T-helper 2 cell treated with Interferon-gamma antibody and Interleukin-4, amounts not matched to agents 5 μg/mL and 100 μg/mL, for 36 hours (primary cell): ENCODE results near the gene PPL.
A peak's percentile ranks its signal among the peaks of the same experiment; 100 is the strongest.

Experiments
- DNase-seq: peaks from one replicate; pipeline ENCODE4 v3.0.0; 2021; ENCODE audit warnings: low spot score
- H3K27ac Mint-ChIP-seq: one replicate; pipeline ENCODE4 v1.8.0; 2021; ENCODE audit warnings: mild to moderate bottlenecking, mixed read lengths
- H3K27me3 Mint-ChIP-seq: one replicate; pipeline ENCODE4 v1.8.0; 2021; ENCODE audit warnings: low read depth, mixed read lengths
- H3K36me3 Mint-ChIP-seq: one replicate; pipeline ENCODE4 v1.8.0; 2021; ENCODE audit warnings: low read depth, mixed read lengths
- H3K4me1 Mint-ChIP-seq: one replicate; pipeline ENCODE4 v1.8.0; 2021; ENCODE audit warnings: low read depth, mixed read lengths
- H3K4me3 Mint-ChIP-seq: one replicate; pipeline ENCODE4 v1.8.0; 2022; ENCODE audit warnings: mild to moderate bottlenecking, moderate library complexity, mixed read lengths
- H3K9me3 Mint-ChIP-seq: one replicate; pipeline ENCODE4 v1.8.0; 2021; ENCODE audit warnings: mixed read lengths

Gene PPL

DNA sequence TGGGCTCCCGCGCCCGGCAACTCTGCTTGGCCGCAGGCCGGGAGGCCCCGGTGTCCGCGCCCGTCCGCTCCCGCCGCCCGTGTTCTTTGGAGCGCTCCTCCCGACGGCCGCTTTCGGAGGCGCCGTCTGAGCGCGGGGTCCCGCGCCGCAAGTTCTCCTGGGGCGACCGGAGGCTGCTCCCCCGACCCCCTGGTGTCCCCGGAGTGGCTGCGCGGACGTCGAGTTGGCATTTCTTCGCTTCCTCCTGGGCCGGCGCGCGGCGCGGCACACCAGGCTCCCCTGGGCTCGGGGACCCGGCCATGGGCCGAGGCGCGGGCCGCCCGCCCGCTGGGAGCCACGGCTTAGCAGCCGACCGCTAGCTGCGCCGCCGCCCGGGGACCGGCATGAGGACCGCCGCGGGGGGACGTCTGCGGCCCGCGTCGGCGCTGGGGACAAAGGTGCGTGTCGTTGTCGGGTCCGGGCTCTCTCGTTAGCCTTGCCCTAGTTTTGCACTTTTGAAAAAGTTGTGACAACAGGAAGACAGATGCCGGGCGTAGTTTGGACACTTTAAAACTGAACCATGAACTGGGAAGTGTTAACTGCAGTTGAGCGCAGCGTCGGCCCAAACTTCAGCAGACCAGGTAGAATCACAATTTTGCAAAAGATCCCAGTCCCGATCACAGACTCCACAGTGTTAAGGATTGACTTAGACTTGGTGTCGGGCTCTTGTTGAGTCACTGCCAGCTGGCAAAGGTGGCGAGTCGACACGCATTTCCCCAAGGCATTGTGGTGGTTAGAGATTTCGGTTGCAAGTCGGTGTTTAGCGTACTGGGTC, 89.0 kb downstream of the PPL start:
- peaks cover 38% of the 10 kb centered on the region for H3K36me3 Mint-ChIP-seq
- DNase-seq = peak; percentile 28
- no peaks in the 10 kb centered on the region for H3K9me3 Mint-ChIP-seq
- no peaks in the 10 kb centered on the region for H3K27me3 Mint-ChIP-seq
- peaks cover 49% of the 10 kb centered on the region for H3K4me1 Mint-ChIP-seq
- peak overlapping the region; percentile 92 for H3K4me3 Mint-ChIP-seq
- H3K27ac Mint-ChIP-seq = peak overlapping the region; percentile 85

GRCh38 chr16:4846901-4847773, 89.8 kb downstream of the PPL start, which contains the start of the genes GLYR1 and UBN1:
GLYR1 (minus strand) TSS chr16:4847288; CDS start chr16:4847265, 23 bp downstream.
UBN1 (plus strand) TSS chr16:4847481; CDS start chr16:4852918, 5,437 bp downstream.
- H3K4me3 Mint-ChIP-seq = peak within 1 kb of the TSS; percentile 92
- no peaks in the 10 kb centered on the region for H3K27me3 Mint-ChIP-seq
- no peaks in the 10 kb centered on the region for H3K9me3 Mint-ChIP-seq
- peaks cover 47% of the 10 kb centered on the region for H3K4me1 Mint-ChIP-seq
- peak; percentile 100 for DNase-seq
- H3K27ac Mint-ChIP-seq = peak within 1 kb of the TSS; percentile 87
- peaks cover 37% of the 10 kb centered on the region for H3K36me3 Mint-ChIP-seq

- Mint-ChIP-seq H3K4me1 (peaks cover 42% of the 10 kb centered on the region), H3K9me3 (no peaks in the 10 kb centered on the region), H3K27me3 (no peaks in the 10 kb centered on the region), H3K27ac (peak overlapping the region; percentile 87), H3K36me3 (peaks cover 40% of the 10 kb centered on the region), H3K4me3 (peak overlapping the region; percentile 84)
- peak; percentile 22 for DNase-seq
These were observed 90.4 kb downstream of the PPL start for GRCh38 chr16:4846503-4846900.

DNA sequence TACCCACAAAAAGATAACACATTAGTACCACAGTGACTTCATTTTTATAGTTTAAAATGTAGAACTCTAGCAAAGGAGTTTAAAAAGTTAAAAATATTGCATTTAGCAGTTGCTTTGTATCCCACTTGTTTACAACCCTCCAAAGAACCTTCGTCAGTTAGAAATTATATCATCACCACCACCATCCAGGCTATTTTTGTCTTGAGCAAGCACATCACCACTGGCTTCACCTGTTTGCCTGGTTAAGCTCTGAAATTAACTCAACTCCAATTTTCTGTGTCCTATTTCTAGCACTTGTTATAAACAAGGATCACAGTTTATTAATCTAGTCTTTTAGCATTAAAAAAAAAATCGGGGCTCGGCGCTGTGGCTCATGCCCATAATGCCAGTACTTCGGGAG, 96.0 kb downstream of the PPL start:
- DNase-seq = no peak
- Mint-ChIP-seq H3K9me3 (no peaks in the 10 kb centered on the region), H3K4me3 (no peak overlapping the region), H3K4me1 (peaks cover 10% of the 10 kb centered on the region), H3K36me3 (peaks cover 63% of the 10 kb centered on the region), H3K27ac (no peak overlapping the region), H3K27me3 (no peaks in the 10 kb centered on the region)

GRCh38 chr16:4839942-4840341, 97.0 kb downstream of the PPL start:
- DNase-seq = no peak
- Mint-ChIP-seq H3K27ac (no peak overlapping the region), H3K36me3 (peaks cover 56% of the 10 kb centered on the region), H3K4me3 (no peak overlapping the region), H3K27me3 (no peaks in the 10 kb centered on the region), H3K9me3 (no peaks in the 10 kb centered on the region), H3K4me1 (peaks cover 3% of the 10 kb centered on the region)

DNA sequence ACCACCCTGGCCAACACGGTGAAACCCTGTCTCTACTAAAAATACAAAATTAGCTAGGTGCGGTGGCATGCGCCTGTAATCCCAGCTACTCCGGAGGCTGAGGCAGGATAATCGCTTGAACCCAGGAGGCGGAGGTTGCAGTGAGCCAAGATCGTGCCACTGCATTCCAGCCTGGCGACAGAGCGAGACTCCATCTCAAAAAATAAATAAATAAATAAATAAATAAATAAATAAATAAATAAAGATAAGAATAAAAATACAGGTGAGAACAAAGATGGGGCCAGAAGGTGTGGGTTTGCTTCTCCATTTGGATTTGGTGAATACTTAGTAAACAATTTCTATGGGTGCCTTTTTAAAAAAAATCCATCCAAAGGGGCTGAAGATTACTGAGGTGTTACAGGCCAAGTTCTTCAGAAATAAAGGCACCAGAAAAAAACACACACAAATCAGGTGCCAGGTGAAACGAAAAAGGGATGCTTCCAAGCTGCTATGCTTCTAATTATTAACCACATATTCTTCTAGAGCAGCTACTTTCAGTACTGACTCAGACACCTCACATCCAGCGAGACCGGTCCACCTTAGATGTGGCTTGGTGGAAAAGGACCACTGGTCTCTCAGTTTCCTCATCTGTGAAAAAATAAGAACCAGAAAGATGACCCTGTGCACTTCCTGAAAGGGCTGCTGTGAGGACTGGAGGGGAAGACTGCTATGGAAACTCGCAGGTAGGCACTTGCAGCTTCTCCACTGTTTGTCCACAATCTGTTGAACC, 99.0 kb downstream of the PPL start:
- Mint-ChIP-seq H3K27ac (no peak overlapping the region), H3K4me3 (no peak overlapping the region), H3K9me3 (no peaks in the 10 kb centered on the region), H3K4me1 (no peaks in the 10 kb centered on the region), H3K36me3 (peaks cover 40% of the 10 kb centered on the region), H3K27me3 (no peaks in the 10 kb centered on the region)
- DNase-seq = no peak

- DNase-seq = no peak
- H3K4me3 Mint-ChIP-seq = no peak overlapping the region
- H3K27ac Mint-ChIP-seq = peak overlapping the region; percentile 41
- no peaks in the 10 kb centered on the region for H3K27me3 Mint-ChIP-seq
- no peaks in the 10 kb centered on the region for H3K4me1 Mint-ChIP-seq
- H3K36me3 Mint-ChIP-seq = peaks cover 48% of the 10 kb centered on the region
- no peaks in the 10 kb centered on the region for H3K9me3 Mint-ChIP-seq
These were observed 100.2 kb downstream of the PPL start for GRCh38 chr16:4836727-4837126.

- no peaks in the 10 kb centered on the region for H3K27me3 Mint-ChIP-seq
- H3K4me1 Mint-ChIP-seq = no peaks in the 10 kb centered on the region
- DNase-seq = no peak
- H3K9me3 Mint-ChIP-seq = no peaks in the 10 kb centered on the region
- H3K36me3 Mint-ChIP-seq = peaks cover 42% of the 10 kb centered on the region
- H3K4me3 Mint-ChIP-seq = no peak overlapping the region
- H3K27ac Mint-ChIP-seq = no peak overlapping the region
These were observed 103.4 kb downstream of the PPL start for GRCh38 chr16:4833584-4833983.

GRCh38 chr16:4832698-4833343, 104.1 kb downstream of the PPL start:
- no peak overlapping the region for H3K27ac Mint-ChIP-seq
- H3K4me1 Mint-ChIP-seq = no peaks in the 10 kb centered on the region
- no peak overlapping the region for H3K4me3 Mint-ChIP-seq
- no peak for DNase-seq
- H3K27me3 Mint-ChIP-seq = no peaks in the 10 kb centered on the region
- peaks cover 42% of the 10 kb centered on the region for H3K36me3 Mint-ChIP-seq
- no peaks in the 10 kb centered on the region for H3K9me3 Mint-ChIP-seq
